Naive thymus-derived CD4-positive, alpha-beta T cell (primary cell): Measurements from ENCODE around the gene PDZD8. TPM values are rescaled to one million over a fixed set of nuclear protein-coding genes. Genes with fewer than 3 reads are reported as not detected.

Experiments used
- ATAC-seq: fragments of 150-1000 bp; cut with Tn5 transposase; 2 replicates; pipeline ENCODE4 v1.10.0; 2021; ENCODE audit warnings: mild to moderate bottlenecking, moderate library complexity
- CTCF ChIA-PET: fragments of 350-600 bp; sonication (Branson Sonifier 250); formaldehyde crosslinking; loops from one replicate; lab custom pipeline; 2021; ENCODE audit warnings: antibody characterized with exemption; lab: Charles Lee
- POLR2A ChIA-PET: fragments of 350-600 bp; sonication (Branson Sonifier 250); formaldehyde crosslinking; loops from one replicate; lab custom pipeline; 2021; ENCODE audit warnings: antibody characterized with exemption, inconsistent platforms; lab: Charles Lee
- DNase-seq, 9 donors: peaks; one replicate each; pipeline versions ENCODE4 v3.0.0 to v3.0.0-alpha.2; 2020 to 2022; ENCODE audit warnings: mixed read lengths in 1 of 9
- H3K27ac ChIP-seq: one replicate; pipeline ENCODE4 v1.7.0; 2013; ENCODE audit warnings: mild to moderate bottlenecking, low read depth, low read length, moderate library complexity
- H3K27me3 ChIP-seq, 2 donors: one replicate each; pipeline ENCODE4 v1.7.0; 2013; ENCODE audit warnings: low read length in 2 of 2, mild to moderate bottlenecking in 2 of 2, moderate library complexity in 2 of 2; ENCODE audit not compliant: control insufficient read depth in 2 of 2, insufficient read depth in 2 of 2
- H3K36me3 ChIP-seq, 3 experiments: 1 replicate in 2 of 3; 2 replicates in 1 of 3; pipeline ENCODE4 v1.7.0; 2013; ENCODE audit warnings: low read length in 3 of 3, mild to moderate bottlenecking in 3 of 3, moderate library complexity in 1 of 3; ENCODE audit not compliant: insufficient read depth in 3 of 3, control insufficient read depth in 2 of 3
- H3K4me1 ChIP-seq, 2 donors: one replicate each; pipeline ENCODE4 v1.7.0; 2013; ENCODE audit warnings: low read length in 2 of 2, mild to moderate bottlenecking in 2 of 2, moderate library complexity in 1 of 2; ENCODE audit not compliant: control insufficient read depth in 2 of 2, insufficient read depth in 2 of 2
- H3K4me3 ChIP-seq: 2 replicates; pipeline ENCODE4 v1.7.0; 2013; ENCODE audit warnings: mild to moderate bottlenecking, low read length
- H3K9me3 ChIP-seq, 3 experiments: 1 replicate in 2 of 3; 2 replicates in 1 of 3; pipeline ENCODE4 v1.7.0; 2013; ENCODE audit warnings: low read length in 3 of 3; ENCODE audit not compliant: control insufficient read depth in 2 of 3
- H3K27ac Mint-ChIP-seq, 9 donors: one replicate each; pipeline ENCODE4 v1.8.0; 2020 to 2022; ENCODE audit warnings: mixed read lengths in 9 of 9, mild to moderate bottlenecking in 8 of 9, moderate library complexity in 5 of 9, inconsistent platforms in 2 of 9
- H3K27me3 Mint-ChIP-seq, 5 donors: one replicate each; pipeline ENCODE4 v1.8.0; 2021 to 2022; ENCODE audit warnings: mixed read lengths in 5 of 5, mild to moderate bottlenecking in 1 of 5
- H3K36me3 Mint-ChIP-seq, 5 donors: one replicate each; pipeline ENCODE4 v1.8.0; 2020 to 2022; ENCODE audit warnings: mixed read lengths in 5 of 5, mild to moderate bottlenecking in 3 of 5, inconsistent platforms in 1 of 5
- H3K4me1 Mint-ChIP-seq, 7 donors: one replicate each; pipeline ENCODE4 v1.8.0; 2020 to 2022; ENCODE audit warnings: mixed read lengths in 7 of 7, mild to moderate bottlenecking in 3 of 7, inconsistent platforms in 1 of 7
- H3K4me3 Mint-ChIP-seq, 10 donors: one replicate each; pipeline ENCODE4 v1.8.0; 2020 to 2022; ENCODE audit warnings: mild to moderate bottlenecking in 10 of 10, mixed read lengths in 10 of 10, moderate library complexity in 6 of 10, inconsistent platforms in 2 of 10
- H3K9me3 Mint-ChIP-seq, 11 donors: one replicate each; pipeline ENCODE4 v1.8.0; 2020 to 2022; ENCODE audit warnings: mixed read lengths in 11 of 11, mild to moderate bottlenecking in 4 of 11, inconsistent platforms in 1 of 11, moderate library complexity in 1 of 11
- intact Hi-C, 2 donors: fragments of 100-400 bp; cut with micrococcal nuclease; formaldehyde crosslinking; loops; one replicate each; pipeline ENCODE4 v1.15.1; 2023
- polyA plus RNA-seq, 2 donors: library from polyadenylated mRNA; unstranded; fragments of 300-500 nt; fragmentation: Illumina TruSeq; gene quantifications; one replicate each; pipeline ENCODE4 v1.2.3, GENCODE V29; 2021
- total RNA-seq, 6 experiments: library from RNA in 5 of 6; stranded (reverse) in 5 of 6; gene quantifications; 1 replicate in 5 of 6; 2 replicates in 1 of 6; pipeline ENCODE4 v1.2.3 and lab custom pipeline; 2021 to 2026

Gene PDZD8
- total and polyA plus RNA-seq, 7 experiments from 2014 or later, result 8.5 to 24.0 (median 12.7) TPM

DNA sequence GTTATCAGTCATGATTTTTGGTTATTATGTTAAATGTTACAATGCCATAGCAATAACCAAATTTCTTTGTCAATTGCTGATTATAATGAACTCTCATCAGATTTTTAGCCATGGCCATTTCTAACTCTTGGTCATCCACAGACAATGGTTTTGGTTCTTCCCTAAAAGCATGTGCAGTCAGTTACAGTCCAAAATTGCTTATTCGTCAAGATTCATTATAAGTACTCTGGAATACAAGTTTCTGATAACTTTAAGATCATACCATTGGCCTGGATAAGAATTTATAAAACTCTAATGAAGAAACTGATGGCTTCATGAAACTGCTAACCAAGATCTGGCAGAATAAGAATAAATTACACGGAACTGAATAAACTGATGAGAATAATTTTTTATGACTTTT, 50.9 kb downstream of the PDZD8 start:
- DNase-seq (no peak), ATAC-seq (no peak)
- Histone ChIP-seq H3K4me1 (no peaks in the 10 kb centered on the region), H3K9me3 (no peaks in the 10 kb centered on the region), H3K4me3 (no peak overlapping the region), H3K27me3 (no peaks in the 10 kb centered on the region), H3K27ac (no peak overlapping the region), H3K36me3 (no peaks in the 10 kb centered on the region)
- Mint-ChIP-seq H3K27me3 (no peaks in the 10 kb centered on the region), H3K4me1 (peaks cover 0 to 16% (median under 1%) of the 10 kb centered on the region in 7 donors), H3K4me3 (no peak overlapping the region), H3K36me3 (peaks cover 4 to 19% (median 10%) of the 10 kb centered on the region in 5 donors), H3K9me3 (peaks cover 0 to 2% (median 0%) of the 10 kb centered on the region in 11 donors), H3K27ac (no peak overlapping the region)
- intact Hi-C loops, result no loop called here
- CTCF ChIA-PET, result interaction anchor here (0.7 to 1.0 kb wide), 2 partner anchors 108 to 1368 kb away, joined by 3 to 4 read pairs; no protein-coding TSS in a partner anchor
- POLR2A ChIA-PET, result no interaction called here

DNA sequence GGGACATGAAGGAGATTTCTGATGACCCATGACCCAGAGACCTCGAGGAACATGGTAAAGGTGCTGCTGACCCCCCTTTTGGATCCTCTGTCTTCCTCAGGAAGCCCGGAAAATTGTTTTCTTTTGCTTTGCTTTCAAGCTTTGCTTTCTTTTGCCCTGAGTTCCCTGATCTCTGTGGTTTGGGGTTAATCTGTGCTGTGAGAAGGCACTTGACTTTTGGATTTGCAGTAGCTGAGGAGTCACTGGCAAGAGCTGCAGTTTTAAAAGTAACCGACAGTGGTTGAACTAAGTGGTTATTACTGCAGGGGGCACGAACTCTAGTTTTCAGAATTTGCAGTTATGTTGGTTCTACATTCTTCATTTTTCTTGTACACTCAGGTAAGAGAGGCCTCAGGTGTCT, 53.0 kb downstream of the PDZD8 start:
- peaks cover 0 to 14% (median 6%) of the 10 kb centered on the region in 7 donors for H3K4me1 Mint-ChIP-seq
- peaks cover 0 to 2% (median 0%) of the 10 kb centered on the region in 11 donors for H3K9me3 Mint-ChIP-seq
- no peak for ATAC-seq
- no peaks in the 10 kb centered on the region for H3K27me3 Mint-ChIP-seq
- H3K9me3 ChIP-seq, result no peaks in the 10 kb centered on the region
- no peak overlapping the region for H3K27ac Mint-ChIP-seq
- CTCF ChIA-PET, result no interaction called here
- H3K4me3 ChIP-seq, result no peak overlapping the region
- H3K4me1 ChIP-seq, result no peaks in the 10 kb centered on the region
- no peaks in the 10 kb centered on the region for H3K27me3 ChIP-seq
- no peak for DNase-seq
- H3K36me3 Mint-ChIP-seq, result peaks cover 10 to 26% (median 14%) of the 10 kb centered on the region in 5 donors
- no peaks in the 10 kb centered on the region for H3K36me3 ChIP-seq
- intact Hi-C loops, result no loop called here
- POLR2A ChIA-PET, result no interaction called here
- no peak overlapping the region for H3K27ac ChIP-seq
- no peak overlapping the region for H3K4me3 Mint-ChIP-seq

DNA sequence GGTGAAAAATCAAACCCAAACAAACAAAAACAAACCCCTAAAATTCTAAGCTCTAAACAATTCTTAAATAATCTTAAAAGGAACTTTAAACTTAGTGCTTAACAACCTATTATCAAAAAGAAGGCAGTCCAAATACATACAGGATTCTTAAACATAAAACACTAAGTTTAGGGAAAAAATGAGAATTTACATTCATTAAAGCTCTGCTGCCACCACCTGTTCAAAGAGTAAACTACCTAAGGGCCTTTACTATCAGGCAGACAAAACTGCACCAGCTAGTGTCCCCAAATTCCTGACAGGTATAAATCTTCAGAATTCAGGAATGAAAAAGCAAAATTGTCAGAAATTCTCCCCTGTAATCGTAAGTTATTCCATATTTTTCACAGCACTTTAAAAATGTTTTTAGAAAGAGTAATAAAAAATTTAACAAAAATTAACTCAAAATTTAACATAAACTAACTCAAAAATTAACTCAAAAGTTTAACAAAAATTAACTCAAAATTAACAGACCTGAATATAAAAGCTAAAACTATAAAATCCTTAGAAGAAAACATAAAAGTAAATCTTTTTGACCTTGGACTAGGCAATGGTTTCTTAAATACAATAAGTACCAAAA, 55.1 kb downstream of the PDZD8 start:
- POLR2A ChIA-PET, result no interaction called here

DNA sequence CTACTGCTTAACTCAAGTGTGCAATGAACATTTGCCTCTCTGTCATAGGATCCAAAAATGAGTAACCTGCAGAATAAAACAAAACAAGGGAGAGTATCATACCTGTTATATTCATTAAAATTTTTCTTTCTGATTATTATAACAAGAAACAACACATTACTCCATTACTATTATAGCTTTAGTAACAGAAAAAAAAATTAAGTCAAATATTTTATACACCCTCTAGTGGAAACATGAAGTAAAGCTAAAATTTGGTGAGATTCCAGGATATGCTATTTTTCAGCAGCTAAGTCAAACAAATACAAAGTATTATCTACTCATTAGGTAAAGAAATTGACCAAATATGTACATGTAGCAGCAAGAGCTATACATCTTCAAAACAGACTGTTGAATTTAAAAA, 56.3 kb downstream of the PDZD8 start:
- H3K4me1 ChIP-seq, result no peaks in the 10 kb centered on the region
- no peak overlapping the region for H3K27ac ChIP-seq
- DNase-seq (peak in 1 of 9 donors; percentile 7), ATAC-seq (no peak)
- Mint-ChIP-seq H3K4me1 (peaks cover 0 to 10% (median 6%) of the 10 kb centered on the region in 7 donors), H3K36me3 (peaks cover 2 to 29% (median 24%) of the 10 kb centered on the region in 5 donors), H3K9me3 (no peaks in the 10 kb centered on the region), H3K27me3 (no peaks in the 10 kb centered on the region), H3K4me3 (no peak overlapping the region), H3K27ac (no peak overlapping the region)
- CTCF ChIA-PET, result interaction anchor here (0.7 to 2.6 kb wide), 5 partner anchors 9 to 110 kb away, joined by 3 to 40 read pairs (median 4); no protein-coding TSS in a partner anchor
- H3K36me3 ChIP-seq, result no peaks in the 10 kb centered on the region
- H3K4me3 ChIP-seq, result no peak overlapping the region
- intact Hi-C loops, result no loop called here
- POLR2A ChIA-PET, result interaction anchor here (1.1 kb wide), 1 partner anchor 10 kb away, joined by 4 read pairs; no protein-coding TSS in a partner anchor
- H3K9me3 ChIP-seq, result no peaks in the 10 kb centered on the region
- no peaks in the 10 kb centered on the region for H3K27me3 ChIP-seq

More for the DNA sequence above, 55.1 kb downstream of the PDZD8 start:
- CTCF ChIA-PET, result interaction anchor here (0.8 to 2.6 kb wide), 7 partner anchors 8 to 104 kb away, joined by 3 to 40 read pairs (median 4); no protein-coding TSS in a partner anchor
- Histone ChIP-seq H3K36me3 (no peaks in the 10 kb centered on the region), H3K9me3 (no peaks in the 10 kb centered on the region), H3K27me3 (no peaks in the 10 kb centered on the region), H3K4me1 (no peaks in the 10 kb centered on the region), H3K27ac (no peak overlapping the region), H3K4me3 (no peak overlapping the region)
- Mint-ChIP-seq H3K36me3 (peaks cover 2 to 17% (median 13%) of the 10 kb centered on the region in 5 donors), H3K27me3 (no peaks in the 10 kb centered on the region), H3K27ac (no peak overlapping the region), H3K9me3 (no peaks in the 10 kb centered on the region), H3K4me1 (peaks cover 0 to 10% (median 6%) of the 10 kb centered on the region in 7 donors), H3K4me3 (no peak overlapping the region)
- ATAC-seq (no peak), DNase-seq (peak in 4 of 9 donors; percentile 11 to 34 (median 17))
- intact Hi-C loops, result loop anchor here (1.0 to 2.0 kb wide), 2 partner anchors 49 to 104 kb away; no protein-coding TSS in a partner anchor

DNA sequence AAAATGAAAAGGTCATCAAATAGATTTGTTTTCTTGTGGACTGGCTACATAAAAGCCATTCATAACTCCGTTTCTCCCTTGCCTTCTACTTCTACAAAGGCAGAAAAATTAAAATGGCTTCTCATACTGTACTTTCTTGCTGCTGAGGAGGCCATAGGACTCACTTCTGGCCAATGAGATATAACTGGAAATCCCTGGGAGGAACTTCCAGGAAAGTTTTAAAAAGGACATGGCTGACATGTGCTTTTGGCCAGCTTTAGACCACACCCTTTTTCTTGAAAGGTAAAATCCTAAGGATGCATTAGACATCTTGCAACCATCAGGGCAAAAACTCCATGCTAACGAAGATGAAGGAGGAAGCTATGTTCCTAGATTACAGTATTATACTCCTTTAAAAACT, 58.5 kb downstream of the PDZD8 start:
- Histone ChIP-seq H3K27me3 (no peaks in the 10 kb centered on the region), H3K4me1 (no peaks in the 10 kb centered on the region), H3K36me3 (no peaks in the 10 kb centered on the region), H3K9me3 (no peaks in the 10 kb centered on the region), H3K4me3 (no peak overlapping the region), H3K27ac (no peak overlapping the region)
- Mint-ChIP-seq H3K4me3 (no peak overlapping the region), H3K27me3 (no peaks in the 10 kb centered on the region), H3K9me3 (no peaks in the 10 kb centered on the region), H3K36me3 (peaks cover 4 to 48% (median 37%) of the 10 kb centered on the region in 5 donors), H3K27ac (no peak overlapping the region), H3K4me1 (peaks cover 5 to 19% (median 10%) of the 10 kb centered on the region in 7 donors)
- ChIA-PET CTCF (interaction anchor here (0.6 kb wide), 1 partner anchor 123 kb away, joined by 3 read pairs; no protein-coding TSS in a partner anchor), POLR2A (no interaction called here)
- DNase-seq (no peak), ATAC-seq (no peak)
- intact Hi-C loops, result no loop called here

DNA sequence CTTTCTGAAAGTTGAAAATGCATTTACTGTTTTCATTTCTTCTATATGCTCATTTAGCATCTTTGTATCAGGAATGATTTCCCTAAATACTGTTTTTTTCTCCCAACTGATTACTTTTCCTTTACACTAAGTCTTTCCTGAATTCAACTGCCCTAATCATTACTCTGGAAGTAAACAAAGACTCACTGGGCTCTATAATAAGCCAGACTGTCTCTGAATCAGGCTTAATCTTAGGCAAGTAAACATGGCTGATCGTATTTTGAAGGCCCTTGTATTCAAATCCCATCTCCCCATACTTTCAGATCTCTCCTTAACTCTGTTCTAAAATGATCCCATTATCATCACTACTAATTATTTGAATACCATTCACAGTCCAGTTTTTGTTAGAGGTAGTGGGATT, 61.6 kb downstream of the PDZD8 start:
- Mint-ChIP-seq H3K27ac (peak overlapping the region in 1 of 9 donors; percentile 6), H3K4me3 (no peak overlapping the region), H3K4me1 (peaks cover 8 to 41% (median 28%) of the 10 kb centered on the region in 7 donors), H3K9me3 (no peaks in the 10 kb centered on the region), H3K27me3 (no peaks in the 10 kb centered on the region), H3K36me3 (peaks cover 9 to 63% (median 47%) of the 10 kb centered on the region in 5 donors)
- H3K4me1 ChIP-seq, result peaks cover 0 to 7% of the 10 kb centered on the region in 2 donors
- CTCF ChIA-PET, result no interaction called here
- no peak for DNase-seq
- no peaks in the 10 kb centered on the region for H3K36me3 ChIP-seq
- H3K9me3 ChIP-seq, result no peaks in the 10 kb centered on the region
- no peak overlapping the region for H3K27ac ChIP-seq
- H3K4me3 ChIP-seq, result no peak overlapping the region
- POLR2A ChIA-PET, result no interaction called here
- ATAC-seq, result no peak
- H3K27me3 ChIP-seq, result no peaks in the 10 kb centered on the region
- intact Hi-C loops, result no loop called here
